Lower leg skin (tissue), 4 donors: Measurements from ENCODE around the gene FKBP1B. TPM values are rescaled to one million over a fixed set of nuclear protein-coding genes. Genes with fewer than 3 reads are reported as not detected.

ENCODE experiments used
- DNase-seq, 2 donors: peaks; one replicate each; pipeline ENCODE4 v3.0.0-alpha.2; 2019; ENCODE audit warnings: low spot score in 2 of 2
- H3K4me3 ChIP-seq: fragments of 200-600 bp; sonication (generic); 2 replicates; pipeline ENCODE4 v1.5.1; 2017; ENCODE audit warnings: mild to moderate bottlenecking, low read depth; ENCODE audit not compliant: poor library complexity, severe bottlenecking
- POLR2A ChIP-seq, 2 donors: fragments of 450-650 bp; IDR thresholded peaks; one replicate each; pipeline ENCODE4 v1.6.1; 2016 to 2017; ENCODE audit warnings: antibody characterized with exemption in 2 of 2, mild to moderate bottlenecking in 1 of 2, moderate library complexity in 1 of 2
- WGBS, 2 donors: methylation state at CpG; one replicate each; pipeline ENCODE4 v1.1.5; 2018; 5-methylcytosine and 5-hydroxymethylcytosine counted together
- intact Hi-C: fragments of 100-400 bp; cut with DNase I; formaldehyde crosslinking; loops from one replicate; pipeline ENCODE4 v1.15.0; 2023; ENCODE audit warnings: low total_unique reads
- total RNA-seq, 4 donors: library from RNA; depleted of rRNA; stranded (reverse); fragments of >200 nt; gene quantifications; one replicate each; pipeline ENCODE4 v1.1.0, GENCODE V29; 2016
- TF ChIP-seq, protein P1 (sequence below), 3 donors: fragments of 450-650 bp; IDR thresholded peaks; one replicate each; pipeline ENCODE4 v1.5.1; 2016; ENCODE audit warnings: antibody characterized with exemption in 3 of 3, mild to moderate bottlenecking in 3 of 3, moderate library complexity in 2 of 3

FKBP1B gene
- total RNA-seq, 4 donors from 2014 or later = 7.2 to 11.8 (median 9.5) TPM

DNA sequence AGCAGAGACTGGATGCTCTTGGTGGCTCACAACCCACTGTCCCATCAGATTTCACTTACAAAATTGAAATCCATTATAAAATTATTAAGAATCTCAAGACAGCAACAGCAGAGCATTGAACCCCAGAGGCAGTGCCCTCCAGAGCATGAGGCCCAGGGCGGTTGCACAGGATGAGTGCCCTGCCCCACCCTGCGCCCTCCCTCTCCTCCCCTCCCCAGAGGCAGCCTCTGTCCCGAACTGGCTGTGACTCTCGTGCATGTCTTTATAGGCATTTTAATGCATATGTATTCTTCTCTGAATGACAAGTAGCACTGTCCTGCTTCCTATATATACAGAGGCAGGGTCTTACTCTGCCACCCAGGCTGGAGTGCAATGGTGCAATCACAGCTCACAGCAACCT is 29.3 kb upstream of the FKBP1B start:
- intact Hi-C loops = no loop called here
- WGBS, 2 donors = 72 to 73% methylated on average over 4 of the region's 4 CpGs
- H3K4me3 ChIP-seq = no peak overlapping the region
- DNase-seq = peak in 1 of 2 donors; percentile 36
- TF ChIP-seq, protein P1, sequence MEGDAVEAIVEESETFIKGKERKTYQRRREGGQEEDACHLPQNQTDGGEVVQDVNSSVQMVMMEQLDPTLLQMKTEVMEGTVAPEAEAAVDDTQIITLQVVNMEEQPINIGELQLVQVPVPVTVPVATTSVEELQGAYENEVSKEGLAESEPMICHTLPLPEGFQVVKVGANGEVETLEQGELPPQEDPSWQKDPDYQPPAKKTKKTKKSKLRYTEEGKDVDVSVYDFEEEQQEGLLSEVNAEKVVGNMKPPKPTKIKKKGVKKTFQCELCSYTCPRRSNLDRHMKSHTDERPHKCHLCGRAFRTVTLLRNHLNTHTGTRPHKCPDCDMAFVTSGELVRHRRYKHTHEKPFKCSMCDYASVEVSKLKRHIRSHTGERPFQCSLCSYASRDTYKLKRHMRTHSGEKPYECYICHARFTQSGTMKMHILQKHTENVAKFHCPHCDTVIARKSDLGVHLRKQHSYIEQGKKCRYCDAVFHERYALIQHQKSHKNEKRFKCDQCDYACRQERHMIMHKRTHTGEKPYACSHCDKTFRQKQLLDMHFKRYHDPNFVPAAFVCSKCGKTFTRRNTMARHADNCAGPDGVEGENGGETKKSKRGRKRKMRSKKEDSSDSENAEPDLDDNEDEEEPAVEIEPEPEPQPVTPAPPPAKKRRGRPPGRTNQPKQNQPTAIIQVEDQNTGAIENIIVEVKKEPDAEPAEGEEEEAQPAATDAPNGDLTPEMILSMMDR (IDR thresholded peaks at IDR 0.05) = no peak
- TF ChIP-seq POLR2A (IDR thresholded peaks at IDR 0.05) = no peak

DNA sequence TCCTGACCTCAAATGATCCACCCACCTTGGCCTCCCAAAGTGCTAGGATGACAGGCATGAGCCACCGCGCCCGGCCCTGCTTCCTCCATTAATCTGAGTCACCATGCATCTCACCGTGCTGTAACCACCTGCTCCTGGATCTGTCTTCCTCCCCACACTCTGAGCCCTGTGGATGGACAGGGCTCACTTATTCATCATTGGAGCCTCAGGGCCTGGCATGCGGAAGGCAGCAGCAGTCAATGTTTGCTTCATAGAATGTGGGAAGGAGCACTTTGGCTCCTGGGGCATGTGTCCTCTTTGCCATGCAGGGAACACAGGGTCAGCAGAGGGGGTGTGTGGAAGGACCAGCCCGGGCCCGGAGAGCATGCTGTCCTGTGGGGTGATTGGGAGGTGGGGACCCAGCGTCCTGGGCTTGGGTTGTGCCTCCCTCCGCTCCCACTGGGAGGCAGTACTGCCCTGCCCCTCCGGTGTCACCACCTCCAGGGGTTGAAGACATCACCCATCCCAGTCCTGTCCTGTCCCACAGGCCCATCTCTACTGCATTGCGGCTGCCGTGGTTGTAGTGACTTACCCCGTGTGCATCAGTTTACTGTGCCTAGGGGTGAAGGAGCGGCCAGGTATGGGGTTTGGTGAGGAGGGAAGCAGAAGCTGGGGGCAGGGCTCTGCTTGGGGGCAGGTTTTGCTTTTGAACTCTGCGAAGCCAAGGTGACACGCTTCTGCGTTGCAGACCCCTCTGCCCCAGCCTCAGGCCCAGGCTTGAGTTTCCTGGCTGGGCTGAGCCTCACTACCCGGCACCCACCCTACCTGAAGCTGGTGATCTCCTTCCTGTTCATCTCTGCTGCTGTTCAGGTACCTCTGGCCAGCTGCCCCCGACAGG is 28.2 kb upstream of the FKBP1B start:
- intact Hi-C loops = no loop called here
- H3K4me3 ChIP-seq = no peak overlapping the region
- WGBS, 2 donors = 74 to 83% methylated on average over 18 of the region's 19 CpGs
- DNase-seq = peak in 1 of 2 donors; percentile 61
- no peak for TF ChIP-seq POLR2A (IDR thresholded peaks at IDR 0.05)
- TF ChIP-seq, protein P1 (IDR thresholded peaks at IDR 0.05) = no peak

DNA sequence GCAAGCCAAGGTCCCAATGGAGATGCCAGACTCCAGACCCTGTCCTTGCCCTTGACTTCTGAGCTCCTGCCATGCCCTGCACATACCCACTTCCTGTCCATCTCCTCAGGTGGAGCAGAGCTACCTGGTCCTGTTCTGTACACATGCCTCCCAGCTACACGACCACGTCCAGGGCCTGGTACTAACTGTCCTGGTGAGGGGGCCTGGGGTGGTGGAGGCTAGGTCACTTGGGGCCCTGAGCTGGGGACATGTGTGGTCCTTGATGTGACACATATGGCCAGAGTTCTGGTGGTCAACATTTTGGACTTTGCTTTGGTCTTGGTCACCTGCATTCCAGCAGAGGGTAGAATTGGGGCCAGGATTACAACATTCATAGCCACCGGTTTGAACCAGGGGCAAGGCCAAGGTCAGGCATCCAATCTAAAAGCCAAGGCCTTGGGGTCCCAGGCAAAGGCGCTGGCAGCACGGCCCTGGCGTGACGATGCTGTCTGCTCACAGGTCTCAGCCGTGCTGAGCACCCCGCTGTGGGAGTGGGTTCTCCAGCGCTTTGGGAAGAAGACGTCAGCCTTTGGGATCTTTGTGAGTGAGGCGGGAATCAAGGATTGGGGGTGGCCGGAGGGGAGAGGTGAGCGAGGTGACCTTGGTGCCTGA is 27.1 kb upstream of the FKBP1B start:
- intact Hi-C loops = no loop called here
- TF ChIP-seq, protein P1 (IDR thresholded peaks at IDR 0.05) = peak in 1 of 3 donors; percentile 34
- TF ChIP-seq POLR2A (IDR thresholded peaks at IDR 0.05) = no peak
- no peak overlapping the region for H3K4me3 ChIP-seq
- WGBS, 2 donors = 93 to 94% methylated on average over 14 of the region's 14 CpGs
- DNase-seq = peak in 1 of 2 donors; percentile 50

DNA sequence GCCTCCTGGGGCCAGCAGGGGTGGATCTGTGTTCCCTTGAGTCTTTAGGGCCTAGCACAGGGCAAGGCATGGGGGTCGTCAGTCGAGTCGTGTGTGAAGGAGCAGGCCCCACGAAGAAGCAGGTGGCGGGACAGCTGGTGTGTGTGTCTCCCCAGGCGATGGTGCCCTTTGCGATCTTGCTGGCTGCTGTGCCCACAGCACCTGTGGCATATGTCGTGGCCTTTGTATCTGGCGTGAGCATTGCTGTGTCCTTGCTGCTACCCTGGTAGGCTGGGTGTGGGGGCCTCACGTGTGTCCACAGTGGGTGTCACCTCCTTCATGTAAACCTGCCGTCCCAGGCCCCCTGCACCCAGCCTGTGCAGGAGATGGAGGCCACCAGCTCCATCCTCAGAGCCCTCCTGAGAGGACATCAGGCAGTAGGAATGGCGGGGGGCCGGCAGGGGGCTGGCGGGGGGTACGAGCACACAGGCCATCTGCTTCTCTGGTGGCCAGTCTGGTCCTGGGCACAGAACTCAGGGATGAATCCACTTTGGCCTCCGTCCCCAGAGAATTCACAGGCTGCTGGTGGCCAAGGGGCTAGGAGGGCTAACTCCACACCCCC is 26.5 kb upstream of the FKBP1B start:
- DNase-seq = peak in 1 of 2 donors; percentile 34
- intact Hi-C loops = no loop called here
- H3K4me3 ChIP-seq = no peak overlapping the region
- WGBS, 2 donors = 84 to 92% methylated on average over 6 to 7 of the region's 16 CpGs
- TF ChIP-seq, protein P1 (IDR thresholded peaks at IDR 0.05) = no peak
- no peak for TF ChIP-seq POLR2A (IDR thresholded peaks at IDR 0.05)

DNA sequence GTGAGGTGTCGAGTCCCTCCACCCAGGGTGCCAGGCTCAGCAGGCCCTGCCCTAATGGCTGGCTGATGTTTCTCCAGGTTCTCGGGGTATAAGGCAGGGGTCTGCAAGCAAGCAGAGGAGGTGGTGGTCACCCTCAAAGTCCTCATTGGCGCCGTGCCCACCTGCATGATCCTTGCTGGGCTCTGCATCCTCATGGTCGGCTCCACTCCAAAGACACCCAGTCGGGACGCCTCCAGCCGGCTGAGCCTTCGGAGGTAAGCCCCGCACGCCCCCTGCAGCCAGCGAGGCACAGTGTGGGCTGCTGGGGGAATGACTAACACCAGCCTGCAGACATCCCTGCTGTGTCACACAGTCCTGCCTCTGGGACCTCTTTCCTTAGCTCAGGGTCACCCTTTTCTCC is 25.5 kb upstream of the FKBP1B start:
- 79 to 81% methylated on average over 12 of the region's 12 CpGs for WGBS, 2 donors
- TF ChIP-seq, protein P1 (IDR thresholded peaks at IDR 0.05) = no peak
- no peak for TF ChIP-seq POLR2A (IDR thresholded peaks at IDR 0.05)
- H3K4me3 ChIP-seq = no peak overlapping the region
- peak in 1 of 2 donors; percentile 86 for DNase-seq
- intact Hi-C loops = no loop called here
